GM19455 (cell line): ENCODE results near the gene ZNHIT1.
"Not testable (repeated sequence)": the region's sequence is repeated elsewhere in the genome, so short reads cannot be mapped to it uniquely, and the experiment has no call there.

Source experiments
- ATAC-seq: cut with Tn5 transposase; IDR thresholded peaks from one replicate; pipeline ENCODE4 v1.9.1; 2021; ENCODE audit not compliant: unreplicated experiment

ZNHIT1 gene

DNA sequence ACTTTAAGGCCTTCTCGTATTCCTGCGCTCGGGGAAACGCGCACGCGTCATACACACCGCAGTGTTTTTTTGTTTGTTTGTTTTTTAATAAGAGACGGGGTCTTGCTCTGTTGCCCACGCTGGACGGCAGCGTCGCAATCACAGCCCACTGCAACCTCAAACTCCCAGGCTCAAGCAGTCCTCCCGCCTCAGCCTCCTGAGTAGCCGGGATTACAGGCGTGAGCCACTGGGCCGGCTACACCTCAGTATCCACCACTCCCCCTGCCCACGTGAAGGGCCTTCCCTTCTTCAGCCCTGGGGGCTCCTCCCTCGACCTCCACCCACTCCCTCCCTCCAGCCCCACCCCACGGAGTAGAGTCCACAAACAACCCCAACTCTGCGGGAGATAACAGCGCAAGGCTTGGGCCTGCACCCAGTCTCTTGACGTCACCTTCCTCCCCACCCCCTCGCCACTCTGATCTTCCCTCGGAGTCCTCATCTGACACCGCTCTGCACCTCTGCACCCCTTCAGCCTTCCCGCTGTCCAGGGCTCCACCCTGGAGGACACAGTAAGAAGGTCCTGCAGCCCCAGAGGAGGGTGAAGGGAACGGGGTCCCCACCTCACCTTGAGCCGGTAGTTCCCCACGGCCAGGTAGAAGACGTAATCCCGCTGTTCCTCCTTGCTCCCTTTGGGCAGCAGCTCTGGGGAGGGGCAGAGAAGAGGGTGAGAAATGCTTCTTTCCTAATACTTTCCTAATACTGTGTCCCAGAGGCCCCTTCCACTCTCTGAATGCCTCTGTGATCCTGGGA, 22.5 kb downstream of the ZNHIT1 start:
- ATAC-seq = no peak

DNA sequence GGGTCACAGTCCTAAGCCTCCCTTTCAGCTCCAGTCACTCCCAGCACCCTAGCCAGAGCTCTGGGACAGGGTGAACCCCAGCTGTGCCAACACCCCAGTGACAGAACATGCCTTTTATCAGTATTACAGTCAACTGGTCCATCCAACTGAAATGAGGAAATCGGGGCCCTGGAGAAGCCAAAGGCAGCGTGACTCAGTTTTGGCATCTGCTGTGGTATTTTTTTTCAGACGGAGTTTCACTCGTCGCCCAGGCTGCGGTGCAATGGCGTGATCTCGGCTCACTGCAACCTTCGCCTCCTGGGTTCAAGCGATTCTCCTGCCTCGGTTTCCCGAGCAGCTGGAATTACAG, 23.0 kb downstream of the ZNHIT1 start:
- ATAC-seq = no peak

GRCh38 chr7:101241443-101242349, 23.7 kb downstream of the ZNHIT1 start:
- ATAC-seq = no peak

GRCh38 chr7:101243646-101244374, 25.8 kb downstream of the ZNHIT1 start:
- ATAC-seq = no peak

DNA sequence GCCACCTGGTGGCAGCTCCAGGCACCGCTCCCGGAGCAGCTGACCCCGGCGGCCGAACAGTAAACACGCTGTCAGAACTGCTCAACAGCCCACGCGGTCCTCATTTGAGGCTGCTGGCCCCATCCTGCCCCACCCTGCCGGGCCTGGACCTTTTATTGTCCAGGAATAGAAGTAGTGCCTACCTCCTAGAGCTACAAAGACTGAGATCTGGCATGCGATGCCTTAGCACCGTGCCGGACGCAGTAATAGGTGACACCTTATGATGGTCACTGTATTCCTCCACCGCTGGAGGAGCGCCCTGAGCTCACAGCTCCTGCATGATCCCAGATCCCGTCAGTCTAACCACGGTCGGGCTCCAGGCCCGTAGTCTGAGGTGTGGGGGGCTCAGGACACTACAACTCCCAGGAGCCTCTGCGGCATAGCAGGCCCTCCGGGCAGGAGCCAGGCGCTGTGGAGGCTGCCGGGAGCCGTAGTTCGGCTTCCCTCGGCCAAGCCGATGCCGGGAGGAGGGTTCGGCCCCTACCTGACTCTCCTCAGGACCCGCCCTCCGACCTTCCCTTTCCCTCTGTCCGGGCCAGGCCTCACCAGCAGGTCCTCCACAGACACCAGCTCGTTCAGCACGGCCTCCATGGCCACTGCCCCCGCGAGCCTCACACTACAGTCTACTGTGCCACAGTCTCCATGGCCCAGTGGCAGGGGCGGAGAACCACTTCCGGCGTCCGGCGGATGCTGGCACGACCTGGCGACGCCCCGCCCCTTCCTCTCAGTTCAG, 26.6 kb downstream of the ZNHIT1 start, which contains the start of gene FIS1:
Gene FIS1, minus strand, starts transcription at position 707 of the 772 bp plus-strand sequence. Its CDS starts 77 bp downstream, at position 630.
- peak; percentile 94 for ATAC-seq

DNA sequence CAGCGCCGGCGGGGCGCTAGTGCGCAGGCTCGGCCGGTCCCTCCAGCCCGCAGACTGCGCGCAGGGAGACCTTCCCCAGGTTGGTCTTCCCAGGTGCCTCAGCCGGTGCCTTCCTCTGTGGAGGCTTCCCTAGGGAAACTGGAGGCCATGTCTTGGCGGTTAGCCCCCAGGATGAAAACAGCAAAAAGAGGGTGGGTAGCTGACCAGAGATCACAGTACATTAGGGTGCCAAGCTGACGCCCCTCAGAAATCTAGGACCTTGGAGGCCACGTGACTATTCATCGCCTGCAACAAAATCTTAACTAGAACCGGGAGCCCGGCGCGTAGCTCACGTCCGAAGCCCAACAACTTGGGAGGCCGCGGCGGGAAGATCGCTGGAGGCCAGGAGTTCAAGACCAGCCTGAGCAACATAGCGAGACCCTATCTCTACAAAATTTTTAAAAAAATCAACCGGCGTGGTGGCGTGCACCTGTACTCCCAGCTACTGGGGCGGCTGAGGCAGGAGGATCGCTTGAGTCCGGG, 27.2 kb downstream of the ZNHIT1 start:
- no peak for ATAC-seq

- ATAC-seq = no peak
Observed at GRCh38 chr7:101248276-101248675, 30.3 kb downstream of the ZNHIT1 start.

DNA sequence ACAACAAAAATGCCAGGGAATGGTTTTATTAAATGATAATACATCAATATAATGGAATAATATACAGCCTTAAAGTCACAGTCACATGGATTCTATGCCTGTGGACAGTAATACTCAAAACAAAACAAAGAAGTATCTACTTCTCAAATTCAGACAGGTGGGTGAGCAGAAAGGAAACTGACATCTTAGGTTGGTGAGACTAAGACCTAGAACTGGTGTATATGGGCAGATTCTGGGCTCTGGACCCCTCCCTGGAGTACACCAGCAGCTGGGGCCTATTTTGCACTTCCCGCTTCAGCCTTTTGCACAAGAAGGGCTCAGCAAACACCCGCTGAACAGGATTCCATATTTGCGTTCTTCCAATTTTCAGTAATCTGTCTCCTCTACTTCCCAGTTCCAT, 32.4 kb downstream of the ZNHIT1 start:
- ATAC-seq = no peak

DNA sequence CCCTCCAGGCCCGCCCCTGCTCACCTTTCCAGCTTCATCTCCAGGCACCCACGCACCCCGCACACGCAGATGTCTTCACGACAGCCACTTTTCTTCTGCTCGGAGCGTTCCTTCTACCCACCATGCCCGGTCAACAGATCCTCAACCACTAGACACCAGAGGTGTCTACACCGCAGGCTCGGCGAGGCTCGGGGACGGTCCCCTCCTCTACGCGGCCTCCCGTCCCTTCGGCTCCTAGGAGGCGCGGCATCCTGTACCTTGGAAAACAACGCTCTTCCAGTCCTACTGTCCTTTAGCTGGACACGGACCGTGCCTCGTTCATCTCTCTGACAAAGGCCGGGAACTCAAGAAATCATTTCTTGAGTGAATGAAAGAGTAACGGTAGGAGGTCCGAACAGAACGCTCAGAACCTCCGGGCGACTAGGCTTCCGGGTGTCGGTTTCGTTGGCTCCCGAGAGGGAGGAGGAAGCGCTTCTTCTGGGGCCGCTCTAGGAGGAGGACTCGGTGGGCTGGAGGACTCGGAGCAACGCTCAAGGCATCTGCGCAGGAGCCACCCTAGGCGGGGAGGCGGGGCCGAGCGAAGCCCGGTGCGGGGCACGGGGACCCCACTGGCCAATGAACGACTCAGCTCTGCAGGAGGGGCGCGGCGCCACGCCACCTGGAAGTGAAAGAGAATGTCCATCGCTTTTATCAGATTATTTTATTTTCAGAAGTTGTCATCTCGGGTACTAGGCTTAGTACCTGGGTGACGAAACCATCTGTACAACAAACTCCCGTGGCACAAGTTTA, 34.1 kb downstream of the ZNHIT1 start:
- ATAC-seq = peak; percentile 97

- ATAC-seq = not testable (repeated sequence)
Observed at GRCh38 chr7:101253199-101253598, 35.2 kb downstream of the ZNHIT1 start.

GRCh38 chr7:101255796-101256195, 37.8 kb downstream of the ZNHIT1 start:
- no peak for ATAC-seq

- ATAC-seq = no peak
Observed at GRCh38 chr7:101258243-101258731, 40.3 kb downstream of the ZNHIT1 start.

GRCh38 chr7:101264102-101264706, 46.2 kb downstream of the ZNHIT1 start:
- not testable (repeated sequence) for ATAC-seq

DNA sequence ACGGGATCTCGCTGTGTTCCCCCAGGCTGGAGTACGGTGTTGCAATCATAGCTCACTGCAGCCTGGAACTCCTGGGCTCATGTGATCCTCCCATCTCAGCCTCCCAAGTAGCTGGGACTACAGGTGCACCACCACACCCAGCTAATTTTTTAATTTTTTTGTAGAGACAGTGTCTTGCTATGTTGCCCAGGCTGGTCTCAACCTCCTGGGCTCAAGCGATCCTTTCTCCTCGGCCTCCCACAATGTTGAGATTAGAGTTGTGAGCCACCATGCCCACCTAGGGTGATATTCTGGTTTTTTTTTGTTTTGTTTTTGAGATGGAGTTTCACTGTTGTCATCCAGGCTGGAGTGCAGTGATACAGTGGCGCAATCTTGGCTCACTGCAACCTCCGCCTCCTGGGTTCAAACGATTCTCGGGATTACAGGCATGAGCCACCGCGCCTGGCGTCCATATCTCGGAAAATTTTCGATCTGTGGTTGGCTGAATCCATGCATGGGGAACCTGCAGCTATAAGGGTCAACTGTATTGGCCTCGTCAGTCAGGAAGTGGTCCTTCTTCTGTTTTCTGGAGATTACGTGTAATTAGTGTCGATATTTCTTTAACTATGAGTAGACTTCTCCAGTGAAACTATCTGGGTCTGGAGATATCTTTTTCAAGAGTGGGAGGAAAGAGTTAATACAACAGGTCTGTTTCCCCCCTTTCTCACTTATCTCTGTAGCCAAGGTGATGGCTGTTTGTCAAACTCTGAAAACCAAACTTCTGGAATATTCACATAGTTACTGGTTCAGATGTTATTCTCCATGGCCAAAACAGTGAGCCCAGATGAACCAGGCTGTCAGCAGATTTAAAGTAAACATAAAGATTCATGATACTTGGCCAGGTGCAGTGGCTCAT, 47.9 kb downstream of the ZNHIT1 start:
- no peak for ATAC-seq

- no peak for ATAC-seq
Observed at GRCh38 chr7:101269664-101270063, 51.7 kb downstream of the ZNHIT1 start.

GRCh38 chr7:101271021-101271420, 53.1 kb downstream of the ZNHIT1 start:
- no peak for ATAC-seq

- no peak for ATAC-seq
Observed at GRCh38 chr7:101273206-101273605, 55.2 kb downstream of the ZNHIT1 start.
